ENCODE data around the gene TTC9.

- TF ChIP-seq CTCF (conservative IDR thresholded peaks at IDR 0.05 in 1 of 2, IDR thresholded peaks at IDR 0.05 in 1 of 2; ENCODE audit: low read depth in 1 of 2, low read length in 2 of 2) (no peak), EZH2 (IDR thresholded peaks at IDR 0.05; ENCODE audit: low read length, missing control alignments) (no peak)
These were observed 16.7 kb upstream of the TTC9 start for GRCh38 chr14:70624972-70625371.

All from fibroblast of lung (primary cell).